Keratinocyte (primary cell): ENCODE measurements around the gene MAP7. TPM values are rescaled to one million over a fixed set of nuclear protein-coding genes. Genes with fewer than 3 reads are reported as not detected.

Experiments used
- DNase-seq: peaks from one replicate; pipeline ENCODE4 v3.0.0-alpha.2; 2011; ENCODE audit warnings: low read depth, missing footprints, low spot score
- FAIRE-seq: peaks from 2 replicates; lab custom pipeline; 2011; peaks lifted over from hg19 to GRCh38; lab: Jason Lieb, UNC
- H2AFZ ChIP-seq: 2 replicates; pipeline ENCODE4 v1.6.0; 2012; ENCODE audit warnings: low read length, control low read depth, inconsistent platforms; ENCODE audit not compliant: control insufficient read depth
- H3K27ac ChIP-seq: 2 replicates; pipeline ENCODE4 v1.5.1; 2011; ENCODE audit warnings: low read length; ENCODE audit not compliant: control insufficient read depth, insufficient read depth
- H3K27me3 ChIP-seq: 3 replicates; pipeline ENCODE4 v1.6.0; 2011; ENCODE audit warnings: low read length; ENCODE audit not compliant: control insufficient read depth, insufficient read depth; ENCODE audit errors: extremely low read depth
- H3K36me3 ChIP-seq, 2 experiments: 2 replicates in 1 of 2; 3 replicates in 1 of 2; pipeline ENCODE4 v1.5.1; 2011; ENCODE audit warnings: low read length in 2 of 2, mild to moderate bottlenecking in 1 of 2; ENCODE audit not compliant: control insufficient read depth in 2 of 2, insufficient read depth in 2 of 2; ENCODE audit errors: extremely low read depth in 1 of 2
- H3K4me1 ChIP-seq: 3 replicates; pipeline ENCODE4 v1.5.1; 2011; ENCODE audit warnings: low read length; ENCODE audit not compliant: control insufficient read depth, insufficient read depth; ENCODE audit errors: extremely low read depth
- H3K4me2 ChIP-seq: 3 replicates; pipeline ENCODE4 v1.6.0; 2011; ENCODE audit warnings: low read depth, low read length; ENCODE audit not compliant: control insufficient read depth, insufficient read depth; ENCODE audit errors: extremely low read depth
- H3K4me3 ChIP-seq, 3 experiments: fragments of 200-600 bp in 1 of 3; sonication (generic) in 1 of 3; 2 replicates in 2 of 3; 3 replicates in 1 of 3; pipeline ENCODE4 v1.5.1; 2011 to 2016; ENCODE audit warnings: low read length in 3 of 3, mild to moderate bottlenecking in 3 of 3, control low read depth in 2 of 3, inconsistent platforms in 1 of 3, low read depth in 1 of 3, mixed read lengths in 1 of 3, mixed run types in 1 of 3, moderate library complexity in 1 of 3; ENCODE audit not compliant: control insufficient read depth in 2 of 3, insufficient read depth in 2 of 3; ENCODE audit errors: extremely low read depth in 1 of 3
- H3K79me2 ChIP-seq: 2 replicates; pipeline ENCODE4 v1.6.0; 2012; ENCODE audit warnings: low read length; ENCODE audit not compliant: control insufficient read depth, insufficient read depth
- H3K9ac ChIP-seq: 3 replicates; pipeline ENCODE4 v1.6.0; 2011; ENCODE audit warnings: low read length; ENCODE audit not compliant: control insufficient read depth, insufficient read depth; ENCODE audit errors: extremely low read depth
- H3K9me1 ChIP-seq: 3 replicates; pipeline ENCODE4 v1.6.0; 2011; ENCODE audit warnings: low read length; ENCODE audit not compliant: control insufficient read depth, insufficient read depth; ENCODE audit errors: extremely low read depth
- H3K9me3 ChIP-seq: 2 replicates; pipeline ENCODE4 v1.5.1; 2012; ENCODE audit warnings: low read depth, low read length; ENCODE audit not compliant: control insufficient read depth
- H4K20me1 ChIP-seq: 3 replicates; pipeline ENCODE4 v1.6.0; 2011; ENCODE audit warnings: low read length; ENCODE audit not compliant: control insufficient read depth, insufficient read depth; ENCODE audit errors: extremely low read depth
- EZH2 ChIP-seq: IDR thresholded peaks from one replicate; pipeline ENCODE4 v1.6.1; 2012; ENCODE audit warnings: inconsistent platforms, mild to moderate bottlenecking, low read length, moderate library complexity
- dilution Hi-C: fragments of 300-500 bp; cut with MboI; formaldehyde crosslinking; loops from one replicate; pipeline ENCODE4 v1.7.0; 2020; ENCODE audit warnings: low sequenced_read_pairs; ENCODE audit not compliant: extremely low pct_ligation_motif_present
- polyA plus RNA-seq, 5 experiments: library from polyadenylated mRNA; depleted of rRNA in 3 of 5; stranded (reverse) in 3 of 5; stranded (forward) in 1 of 5; unstranded in 1 of 5; fragments of >200 nt; gene quantifications; 1 replicate in 1 of 5; 2 replicates in 3 of 5; 3 replicates in 1 of 5; pipeline versions ENCODE4 v1.2.1 to v1.2.3, GENCODE V29; 2011 to 2012; ENCODE audit warnings: missing spikeins in 2 of 5, low read depth in 1 of 5, low replicate concordance in 1 of 5
- TF ChIP-seq, protein P1 (sequence below), 3 experiments: IDR thresholded peaks in 1 of 3; conservative IDR thresholded peaks in 1 of 3; optimal IDR thresholded peaks in 1 of 3; 2 replicates in 2 of 3; 3 replicates in 1 of 3; pipeline versions ENCODE3 to v1.5.1; 2011; ENCODE audit warnings: low read length in 3 of 3, mild to moderate bottlenecking in 3 of 3, moderate library complexity in 2 of 3, control low read depth in 1 of 3, inconsistent platforms in 1 of 3; ENCODE audit not compliant: insufficient read depth in 2 of 3; ENCODE audit errors: extremely low read depth in 1 of 3

MAP7 gene
- polyA plus RNA-seq, 1 donor (not counting 4 experiments of a cell fraction or from before 2014, with no cell fraction given), result 11.8 TPM

GRCh38 chr6:136469154-136469553, 81.1 kb downstream of the MAP7 start:
- no peak overlapping the region for H3K4me2 ChIP-seq

DNA sequence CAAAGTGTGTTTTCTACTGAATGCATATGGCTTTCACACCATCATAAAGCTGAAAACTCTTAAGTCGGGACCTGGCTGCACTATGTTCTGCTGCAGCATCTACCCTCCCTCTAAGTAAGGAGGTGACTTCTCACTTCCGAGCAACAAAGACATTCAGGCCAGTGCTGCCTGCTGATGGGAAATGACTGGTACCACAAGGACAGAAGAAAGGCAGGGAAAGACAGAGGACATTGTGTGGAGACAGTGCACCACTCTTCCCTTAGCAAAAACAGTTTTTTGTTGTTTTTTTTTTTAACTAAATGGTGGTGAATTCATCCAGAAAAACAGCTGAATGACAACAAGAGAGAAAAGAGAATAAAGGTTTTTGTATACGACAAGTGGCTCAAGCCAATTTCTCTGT, 81.5 kb downstream of the MAP7 start:
- dilution Hi-C loops, result no loop called here
- no peak for DNase-seq

More at GRCh38 chr6:136469154-136469553, 81.1 kb downstream of the MAP7 start:
- Histone ChIP-seq H4K20me1 (no peaks in the 10 kb centered on the region), H2AFZ (no peak overlapping the region), H3K27ac (no peak overlapping the region), H3K9ac (no peak overlapping the region), H3K4me3 (no peak overlapping the region), H3K9me1 (no peaks in the 10 kb centered on the region), H3K9me3 (no peaks in the 10 kb centered on the region), H3K36me3 (no peaks in the 10 kb centered on the region), H3K79me2 (no peaks in the 10 kb centered on the region), H3K4me1 (no peaks in the 10 kb centered on the region), H3K27me3 (no peaks in the 10 kb centered on the region)
- DNase-seq, result no peak
- FAIRE-seq, result no peak
- dilution Hi-C loops, result no loop called here
- TF ChIP-seq EZH2, result no peak
- TF ChIP-seq, protein P1, sequence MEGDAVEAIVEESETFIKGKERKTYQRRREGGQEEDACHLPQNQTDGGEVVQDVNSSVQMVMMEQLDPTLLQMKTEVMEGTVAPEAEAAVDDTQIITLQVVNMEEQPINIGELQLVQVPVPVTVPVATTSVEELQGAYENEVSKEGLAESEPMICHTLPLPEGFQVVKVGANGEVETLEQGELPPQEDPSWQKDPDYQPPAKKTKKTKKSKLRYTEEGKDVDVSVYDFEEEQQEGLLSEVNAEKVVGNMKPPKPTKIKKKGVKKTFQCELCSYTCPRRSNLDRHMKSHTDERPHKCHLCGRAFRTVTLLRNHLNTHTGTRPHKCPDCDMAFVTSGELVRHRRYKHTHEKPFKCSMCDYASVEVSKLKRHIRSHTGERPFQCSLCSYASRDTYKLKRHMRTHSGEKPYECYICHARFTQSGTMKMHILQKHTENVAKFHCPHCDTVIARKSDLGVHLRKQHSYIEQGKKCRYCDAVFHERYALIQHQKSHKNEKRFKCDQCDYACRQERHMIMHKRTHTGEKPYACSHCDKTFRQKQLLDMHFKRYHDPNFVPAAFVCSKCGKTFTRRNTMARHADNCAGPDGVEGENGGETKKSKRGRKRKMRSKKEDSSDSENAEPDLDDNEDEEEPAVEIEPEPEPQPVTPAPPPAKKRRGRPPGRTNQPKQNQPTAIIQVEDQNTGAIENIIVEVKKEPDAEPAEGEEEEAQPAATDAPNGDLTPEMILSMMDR (optimal IDR thresholded peaks at IDR 0.05 in 1 of 3, IDR thresholded peaks at IDR 0.05 in 1 of 3, conservative IDR thresholded peaks at IDR 0.05 in 1 of 3; ENCODE audit: extremely low read depth in 1 of 3, insufficient read depth in 2 of 3, low read length in 3 of 3), result no peak

GRCh38 chr6:136467186-136467585, 83.0 kb downstream of the MAP7 start:
- Histone ChIP-seq H4K20me1 (no peaks in the 10 kb centered on the region), H3K27ac (no peak overlapping the region), H3K9ac (no peak overlapping the region), H3K9me1 (no peaks in the 10 kb centered on the region), H3K4me1 (no peaks in the 10 kb centered on the region), H2AFZ (no peak overlapping the region), H3K79me2 (no peaks in the 10 kb centered on the region), H3K4me2 (no peak overlapping the region), H3K4me3 (no peak overlapping the region), H3K9me3 (no peaks in the 10 kb centered on the region), H3K36me3 (no peaks in the 10 kb centered on the region), H3K27me3 (no peaks in the 10 kb centered on the region)
- dilution Hi-C loops, result no loop called here
- FAIRE-seq, result no peak
- no peak for DNase-seq
- TF ChIP-seq, protein P1 (optimal IDR thresholded peaks at IDR 0.05 in 1 of 3, IDR thresholded peaks at IDR 0.05 in 1 of 3, conservative IDR thresholded peaks at IDR 0.05 in 1 of 3; ENCODE audit: extremely low read depth in 1 of 3, insufficient read depth in 2 of 3, low read length in 3 of 3), result no peak
- no peak for TF ChIP-seq EZH2

More for the DNA sequence above, 81.5 kb downstream of the MAP7 start:
- Histone ChIP-seq H3K4me1 (no peaks in the 10 kb centered on the region), H3K9ac (no peak overlapping the region), H3K4me2 (no peak overlapping the region), H3K9me3 (no peaks in the 10 kb centered on the region), H3K27me3 (no peaks in the 10 kb centered on the region), H3K27ac (no peak overlapping the region), H3K36me3 (no peaks in the 10 kb centered on the region), H4K20me1 (no peaks in the 10 kb centered on the region), H3K79me2 (no peaks in the 10 kb centered on the region), H3K9me1 (no peaks in the 10 kb centered on the region), H3K4me3 (no peak overlapping the region), H2AFZ (no peak overlapping the region)
- no peak for TF ChIP-seq EZH2
- FAIRE-seq, result no peak
